Upper lobe of left lung (tissue), 6 donors: ENCODE results near the gene ACVRL1. TPM values are rescaled to one million over a fixed set of nuclear protein-coding genes. Genes with fewer than 3 reads are reported as not detected.

Experiments
- ATAC-seq, 2 donors: fragments of 200-7000 bp; cut with Tn5 transposase; one replicate each; pipeline ENCODE4 v1.9.1; 2022; ENCODE audit warnings: mild to moderate bottlenecking in 2 of 2, moderate library complexity in 2 of 2; ENCODE audit not compliant: low FRiP score in 2 of 2
- DNase-seq, 2 donors: peaks; one replicate each; pipeline ENCODE4 v3.0.0-alpha.2; 2019 to 2020
- H3K27ac ChIP-seq, 4 donors: fragments of 200-600 bp; sonication (generic); one replicate each; pipeline ENCODE4 v1.5.1; 2016 to 2019
- H3K27me3 ChIP-seq, 4 donors: fragments of 200-600 bp; sonication (generic); one replicate each; pipeline ENCODE4 v1.5.1; 2017 to 2019
- H3K36me3 ChIP-seq, 4 donors: fragments of 200-600 bp; sonication (generic); one replicate each; pipeline ENCODE4 v1.5.1; 2016 to 2019
- H3K4me1 ChIP-seq, 4 donors: fragments of 200-600 bp; sonication (generic); one replicate each; pipeline ENCODE4 v1.5.1; 2018 to 2019
- H3K4me3 ChIP-seq, 4 donors: fragments of 200-600 bp; sonication (generic); one replicate each; pipeline ENCODE4 v1.5.1; 2017 to 2019; ENCODE audit warnings: mild to moderate bottlenecking in 2 of 4, moderate library complexity in 1 of 4
- H3K9me3 ChIP-seq, 4 donors: fragments of 200-600 bp; sonication (generic); one replicate each; pipeline ENCODE4 v1.5.1; 2018 to 2019
- EP300 ChIP-seq, 4 donors: sonication (generic); formaldehyde crosslinking; IDR thresholded peaks; one replicate each; pipeline ENCODE4 v1.5.1; 2017; ENCODE audit warnings: antibody characterized with exemption in 4 of 4, control low read depth in 2 of 4
- POLR2A ChIP-seq, 4 donors: fragments of 450-650 bp; IDR thresholded peaks; one replicate each; pipeline ENCODE4 v1.5.1; 2016 to 2017; ENCODE audit warnings: antibody characterized with exemption in 4 of 4, mild to moderate bottlenecking in 2 of 4
- POLR2AphosphoS5 ChIP-seq, 2 donors: sonication (generic); formaldehyde crosslinking; IDR thresholded peaks; one replicate each; pipeline ENCODE4 v1.5.1; 2017; ENCODE audit warnings: antibody characterized with exemption in 2 of 2
- WGBS, 2 donors: methylation state at CpG; one replicate each; pipeline ENCODE4 v1.1.5; 2017 to 2018; 5-methylcytosine and 5-hydroxymethylcytosine counted together
- total RNA-seq, 6 donors: library from RNA; depleted of rRNA in 4 of 6; stranded (reverse); fragments of >200 nt in 4 of 6; gene quantifications; one replicate each; pipeline versions ENCODE4 v1.1.0 to v1.2.1, GENCODE V29; 2016 to 2021
- TF ChIP-seq, protein P1 (sequence below), 6 experiments: fragments of 450-650 bp in 4 of 6; fragments of 200-600 bp in 2 of 6; sonication (generic) in 2 of 6; IDR thresholded peaks; one replicate each; pipeline ENCODE4 v1.5.1; 2016 to 2019; ENCODE audit warnings: antibody characterized with exemption in 6 of 6
- donor health status: DM: no; HTN: no; CAD: no; lungs with moderate emphysema.
- donor health status: DM: no; HTN: yes; CAD: no; lungs with severe emphysema.

Gene ACVRL1
- total RNA-seq, 6 donors from 2014 or later = 62.9 to 265 (median 180) TPM

DNA sequence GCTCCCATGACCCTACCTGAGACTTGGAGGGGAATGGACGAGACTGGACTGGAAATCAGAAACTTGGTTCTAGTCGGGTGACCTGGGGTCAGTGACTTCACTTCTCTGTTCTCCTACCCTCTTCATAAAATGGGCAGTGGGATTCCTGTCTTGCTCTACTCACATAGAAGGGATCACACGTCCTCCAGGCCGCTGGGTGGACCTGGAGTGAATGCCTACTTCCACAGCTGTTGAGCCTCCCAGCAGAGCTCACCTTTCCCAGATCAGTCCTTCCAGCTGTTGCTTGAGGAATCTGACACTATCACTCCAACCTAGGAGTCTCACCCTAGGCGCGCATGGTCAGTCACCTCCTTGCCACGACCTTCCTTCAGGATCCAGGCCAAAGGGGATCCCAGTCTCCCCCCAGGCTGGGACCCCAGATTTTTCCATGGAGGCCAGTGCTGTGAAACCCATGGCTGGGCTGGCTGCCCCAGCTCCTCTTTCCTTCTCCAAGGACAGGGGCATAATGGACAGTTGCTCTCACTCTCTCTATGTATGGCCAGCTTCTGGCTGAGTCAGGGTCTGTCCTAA lies 637 bp downstream of the ACVRL1 start:
- TF ChIP-seq POLR2AphosphoS5 (IDR thresholded peaks at IDR 0.05) = no peak
- TF ChIP-seq, protein P1, sequence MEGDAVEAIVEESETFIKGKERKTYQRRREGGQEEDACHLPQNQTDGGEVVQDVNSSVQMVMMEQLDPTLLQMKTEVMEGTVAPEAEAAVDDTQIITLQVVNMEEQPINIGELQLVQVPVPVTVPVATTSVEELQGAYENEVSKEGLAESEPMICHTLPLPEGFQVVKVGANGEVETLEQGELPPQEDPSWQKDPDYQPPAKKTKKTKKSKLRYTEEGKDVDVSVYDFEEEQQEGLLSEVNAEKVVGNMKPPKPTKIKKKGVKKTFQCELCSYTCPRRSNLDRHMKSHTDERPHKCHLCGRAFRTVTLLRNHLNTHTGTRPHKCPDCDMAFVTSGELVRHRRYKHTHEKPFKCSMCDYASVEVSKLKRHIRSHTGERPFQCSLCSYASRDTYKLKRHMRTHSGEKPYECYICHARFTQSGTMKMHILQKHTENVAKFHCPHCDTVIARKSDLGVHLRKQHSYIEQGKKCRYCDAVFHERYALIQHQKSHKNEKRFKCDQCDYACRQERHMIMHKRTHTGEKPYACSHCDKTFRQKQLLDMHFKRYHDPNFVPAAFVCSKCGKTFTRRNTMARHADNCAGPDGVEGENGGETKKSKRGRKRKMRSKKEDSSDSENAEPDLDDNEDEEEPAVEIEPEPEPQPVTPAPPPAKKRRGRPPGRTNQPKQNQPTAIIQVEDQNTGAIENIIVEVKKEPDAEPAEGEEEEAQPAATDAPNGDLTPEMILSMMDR (IDR thresholded peaks at IDR 0.05) = no peak
- Histone ChIP-seq H3K9me3 (no peaks in the 10 kb centered on the region), H3K27ac (peak overlapping the region; percentile 95 to 99 (median 95)), H3K36me3 (peaks cover 0 to 2% (median 0%) of the 10 kb centered on the region in 4 donors), H3K4me1 (peaks cover 37 to 65% (median 55%) of the 10 kb centered on the region in 4 donors), H3K4me3 (peak overlapping the region; percentile 31 to 63 (median 53)), H3K27me3 (peaks cover 0 to 10% (median 9%) of the 10 kb centered on the region in 4 donors)
- 38 to 52% methylated on average over 7 of the region's 7 CpGs for WGBS, 2 donors
- ATAC-seq = no peak
- no peak for DNase-seq

DNA sequence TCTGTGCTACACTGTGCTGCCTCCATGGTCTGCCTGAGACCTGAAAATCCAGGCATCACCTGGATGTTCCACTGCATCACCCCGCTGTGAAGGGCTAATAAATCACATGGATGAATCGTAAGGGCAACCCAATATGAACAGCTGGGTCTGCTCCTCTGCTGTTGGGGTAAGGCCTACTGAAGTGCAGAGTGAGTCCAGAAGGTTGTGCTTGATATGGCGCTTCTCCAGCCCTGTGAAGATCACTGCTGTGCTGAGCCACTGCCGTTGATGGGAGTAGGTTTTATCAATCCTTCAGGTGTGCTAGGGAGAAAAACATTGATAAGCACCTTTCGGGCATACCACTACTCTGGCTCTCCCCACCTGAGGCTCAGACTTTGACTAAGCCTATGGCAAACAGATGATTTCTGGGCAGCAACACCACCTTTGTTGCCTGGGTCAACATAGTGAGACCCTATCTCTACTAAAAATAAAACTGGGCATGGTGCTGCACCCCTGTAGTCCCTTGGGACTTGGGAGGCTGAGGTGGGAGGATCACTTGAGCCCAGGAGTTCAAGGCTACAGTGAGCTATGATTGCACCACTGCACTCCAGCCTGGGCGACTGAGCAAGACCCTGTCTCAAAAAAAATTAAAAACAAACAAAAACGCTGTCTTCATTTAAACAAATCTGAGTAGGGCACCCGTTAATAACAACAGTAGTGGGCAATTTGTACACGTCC lies 1.7 kb downstream of the ACVRL1 start:
- ATAC-seq (no peak), DNase-seq (no peak)
- Histone ChIP-seq H3K27ac (peak overlapping the region; percentile 95 to 99 (median 95)), H3K36me3 (peaks cover 0 to 9% (median 0%) of the 10 kb centered on the region in 4 donors), H3K4me1 (peaks cover 37 to 73% (median 65%) of the 10 kb centered on the region in 4 donors), H3K27me3 (peaks cover 0 to 10% (median 9%) of the 10 kb centered on the region in 4 donors), H3K9me3 (no peaks in the 10 kb centered on the region), H3K4me3 (peak overlapping the region in 3 of 4 donors; percentile 45 to 63 (median 61))
- 69 to 73% methylated on average over 9 of the region's 9 CpGs for WGBS, 2 donors
- TF ChIP-seq, protein P1 (IDR thresholded peaks at IDR 0.05) = no peak
- no peak for TF ChIP-seq EP300 (IDR thresholded peaks at IDR 0.05)
- TF ChIP-seq POLR2AphosphoS5 (IDR thresholded peaks at IDR 0.05) = no peak
- TF ChIP-seq POLR2A (IDR thresholded peaks at IDR 0.05) = no peak

DNA sequence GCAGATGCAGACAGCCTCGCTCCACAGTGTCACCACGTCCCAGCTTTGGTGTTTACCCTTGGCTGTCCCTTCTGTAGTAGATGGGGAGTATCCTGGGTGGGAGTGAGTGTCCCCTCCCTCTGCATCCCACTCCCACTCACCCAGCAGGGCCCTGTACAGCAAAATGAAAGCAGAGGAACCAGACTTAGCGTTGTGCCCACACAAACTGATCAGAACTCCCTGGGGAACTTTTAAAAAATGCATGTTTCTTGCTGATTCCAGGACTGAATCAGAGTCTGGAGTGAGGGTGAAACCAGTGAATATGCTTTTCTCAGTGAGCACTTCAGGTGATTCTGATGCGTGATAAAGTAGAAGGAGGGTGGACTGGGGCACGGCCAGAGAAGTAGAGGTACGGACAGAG lies 2.9 kb downstream of the ACVRL1 start:
- H3K27ac ChIP-seq = peak overlapping the region; percentile 95 to 99 (median 95)
- no peak for DNase-seq

DNA sequence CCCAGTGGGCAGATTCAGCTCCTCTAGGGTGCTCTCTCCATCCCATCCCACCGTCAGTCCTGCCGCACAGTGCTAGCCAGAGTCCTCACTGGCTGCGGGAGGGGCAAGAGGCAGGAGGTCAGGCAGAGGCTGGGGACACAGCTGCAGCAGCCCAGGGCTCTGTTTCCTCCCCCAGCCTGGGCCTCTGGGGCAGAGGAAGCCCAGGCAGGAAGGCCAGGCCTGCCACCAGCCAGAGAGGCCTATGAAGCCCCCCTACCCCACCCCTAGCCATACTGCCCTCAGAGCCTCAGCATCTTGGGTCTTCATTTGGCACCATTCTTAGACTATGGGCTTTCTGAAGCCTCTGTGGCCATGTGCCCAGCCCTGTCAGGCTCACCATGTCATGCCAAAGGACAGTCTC lies 3.4 kb downstream of the ACVRL1 start:
- Histone ChIP-seq H3K27me3 (peaks cover 0 to 10% (median 9%) of the 10 kb centered on the region in 4 donors), H3K4me3 (peak overlapping the region; percentile 28 to 63 (median 53)), H3K27ac (peak overlapping the region; percentile 95 to 99 (median 95)), H3K9me3 (no peaks in the 10 kb centered on the region), H3K36me3 (peaks cover 0 to 24% (median 8%) of the 10 kb centered on the region in 4 donors), H3K4me1 (peaks cover 38 to 72% (median 63%) of the 10 kb centered on the region in 4 donors)
- DNase-seq (no peak), ATAC-seq (no peak)
- peak in 1 of 2 donors; percentile 46 for TF ChIP-seq POLR2AphosphoS5 (IDR thresholded peaks at IDR 0.05)
- TF ChIP-seq, protein P1 (IDR thresholded peaks at IDR 0.05) = no peak
- no peak for TF ChIP-seq EP300 (IDR thresholded peaks at IDR 0.05)
- peak in 1 of 4 donors; percentile 23 for TF ChIP-seq POLR2A (IDR thresholded peaks at IDR 0.05)
- 66 to 78% methylated on average over 3 of the region's 3 CpGs for WGBS, 2 donors

More for the DNA sequence above, 2.9 kb downstream of the ACVRL1 start:
- no peaks in the 10 kb centered on the region for H3K9me3 ChIP-seq
- TF ChIP-seq, protein P1 (IDR thresholded peaks at IDR 0.05) = no peak
- TF ChIP-seq EP300 (IDR thresholded peaks at IDR 0.05) (no peak), POLR2AphosphoS5 (IDR thresholded peaks at IDR 0.05) (no peak)
- peak overlapping the region; percentile 28 to 63 (median 53) for H3K4me3 ChIP-seq
- no peak for ATAC-seq
- WGBS, 2 donors = 53 to 69% methylated on average over 5 to 6 of the region's 6 CpGs
- peaks cover 0 to 10% (median 9%) of the 10 kb centered on the region in 4 donors for H3K27me3 ChIP-seq
- H3K36me3 ChIP-seq = peaks cover 0 to 18% (median 3%) of the 10 kb centered on the region in 4 donors
- peaks cover 37 to 76% (median 64%) of the 10 kb centered on the region in 4 donors for H3K4me1 ChIP-seq
